Activated T-helper 1 cell treated with Interleukin-2 at 50 U/mL for 16 hours (primary cell): Measurements from ENCODE around the gene GJB4.
"Not testable (repeated sequence)": the region's sequence is repeated elsewhere in the genome, so short reads cannot be mapped to it uniquely, and the experiment has no call there.

Experiments used
- DNase-seq: peaks from one replicate; pipeline ENCODE4 v3.0.0-alpha.2; 2020; ENCODE audit warnings: low read depth

GJB4 gene

GRCh38 chr1:34800214-34800613 lies 40.7 kb downstream of the GJB4 start:
- DNase-seq, result no peak

GRCh38 chr1:34803770-34804169 lies 44.2 kb downstream of the GJB4 start:
- no peak for DNase-seq

- no peak for DNase-seq
Observed at GRCh38 chr1:34806396-34806795, 46.9 kb downstream of the GJB4 start.

GRCh38 chr1:34808051-34808810 lies 48.7 kb downstream of the GJB4 start:
- no peak for DNase-seq

GRCh38 chr1:34810781-34811180 lies 51.2 kb downstream of the GJB4 start:
- DNase-seq, result not testable (repeated sequence)
